Stimulated activated CD4-positive, alpha-beta T cell treated with anti-CD3 and anti-CD28 coated beads, Interleukin-15, amount 100 ng/mL, for 1 hour (primary cell): Measurements from ENCODE around the gene ARMS2.

ENCODE experiments used
- DNase-seq, 2 donors: peaks; one replicate each; pipeline ENCODE4 v3.0.0-alpha.2; 2020; ENCODE audit warnings: low read depth in 1 of 2, low spot score in 1 of 2

ARMS2 gene

GRCh38 chr10:122492999-122493481 is 38.6 kb downstream of the ARMS2 start:
- DNase-seq = no peak

GRCh38 chr10:122493761-122494160 is 39.3 kb downstream of the ARMS2 start:
- no peak for DNase-seq

- DNase-seq = no peak
Measured at GRCh38 chr10:122494173-122494820, 39.8 kb downstream of the ARMS2 start.

GRCh38 chr10:122494833-122495232 is 40.4 kb downstream of the ARMS2 start:
- no peak for DNase-seq

- DNase-seq = no peak
Measured at GRCh38 chr10:122495406-122496340, 41.2 kb downstream of the ARMS2 start.

GRCh38 chr10:122497241-122497640 is 42.8 kb downstream of the ARMS2 start:
- no peak for DNase-seq

GRCh38 chr10:122498521-122498920 is 44.1 kb downstream of the ARMS2 start:
- DNase-seq = no peak

GRCh38 chr10:122499012-122499411 is 44.6 kb downstream of the ARMS2 start:
- no peak for DNase-seq

- DNase-seq = no peak
Measured at GRCh38 chr10:122499491-122499941, 45.1 kb downstream of the ARMS2 start.

- no peak for DNase-seq
Measured at GRCh38 chr10:122500194-122500593, 45.7 kb downstream of the ARMS2 start.

- no peak for DNase-seq
Measured at GRCh38 chr10:122500726-122501125, 46.3 kb downstream of the ARMS2 start.

GRCh38 chr10:122503012-122503411 is 48.6 kb downstream of the ARMS2 start:
- no peak for DNase-seq

GRCh38 chr10:122503886-122504609 is 49.6 kb downstream of the ARMS2 start:
- no peak for DNase-seq

- no peak for DNase-seq
Measured at GRCh38 chr10:122504610-122504950, 50.1 kb downstream of the ARMS2 start.

GRCh38 chr10:122505011-122505410 is 50.6 kb downstream of the ARMS2 start:
- DNase-seq = no peak

- no peak for DNase-seq
Measured at GRCh38 chr10:122505885-122506645, 51.6 kb downstream of the ARMS2 start.
